GM21367 (cell line): ENCODE measurements around the gene DNAJB2.
"Not testable (repeated sequence)": the region's sequence is repeated elsewhere in the genome, so short reads cannot be mapped to it uniquely, and the experiment has no call there.

Experiments used
- ATAC-seq: cut with Tn5 transposase; IDR thresholded peaks from one replicate; pipeline ENCODE4 v1.9.1; 2021; ENCODE audit not compliant: unreplicated experiment

Gene DNAJB2

DNA sequence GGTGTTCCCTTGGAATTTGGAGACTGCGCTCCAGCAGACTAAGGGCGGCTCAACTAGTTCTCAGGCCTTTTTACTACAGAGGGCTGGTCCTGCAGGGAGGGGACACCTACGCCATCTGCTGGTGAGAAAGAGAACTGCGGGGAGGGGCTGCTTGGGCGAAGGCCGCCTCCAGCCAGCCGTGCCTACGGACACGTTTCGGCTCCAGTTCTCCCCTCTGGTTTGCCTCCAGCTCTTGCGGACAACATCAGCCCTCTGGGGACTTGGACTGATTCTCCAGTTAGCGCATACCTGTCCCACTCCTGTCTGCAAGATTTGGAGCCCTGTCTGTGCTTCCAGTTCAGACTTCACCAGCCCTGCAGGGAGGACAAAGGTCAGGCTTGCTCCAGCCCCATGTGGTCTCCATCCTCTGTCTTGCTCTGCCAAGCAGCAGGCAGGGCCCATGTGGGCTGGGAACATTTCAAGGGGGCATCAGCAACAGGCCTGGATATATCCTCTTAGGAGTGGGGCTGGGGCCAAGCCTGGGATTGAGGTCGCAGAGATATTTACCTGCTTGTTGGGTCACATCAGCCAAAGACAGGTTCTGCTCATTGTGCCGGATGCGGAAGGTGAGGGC lies 19.7 kb downstream of the DNAJB2 start:
- no peak for ATAC-seq

DNA sequence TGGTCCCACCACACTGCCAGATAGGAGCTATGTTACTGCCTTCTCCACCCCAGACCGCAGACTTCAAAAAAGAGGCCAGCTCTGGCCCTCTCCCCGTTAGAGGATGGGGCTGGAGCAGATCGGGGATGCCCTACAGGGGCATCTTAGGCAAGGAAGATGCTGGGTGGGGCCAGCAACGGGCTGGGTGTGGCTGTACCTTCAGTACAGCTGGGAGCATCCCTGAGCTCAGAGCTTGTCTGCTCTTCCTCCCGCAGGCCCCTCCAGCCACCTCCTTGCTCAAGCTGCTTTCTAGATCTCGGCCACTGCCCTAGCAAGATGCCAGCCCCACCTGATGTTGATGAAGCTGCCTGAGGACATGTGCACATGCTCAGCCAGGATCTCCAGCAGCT lies 20.2 kb downstream of the DNAJB2 start:
- no peak for ATAC-seq

DNA sequence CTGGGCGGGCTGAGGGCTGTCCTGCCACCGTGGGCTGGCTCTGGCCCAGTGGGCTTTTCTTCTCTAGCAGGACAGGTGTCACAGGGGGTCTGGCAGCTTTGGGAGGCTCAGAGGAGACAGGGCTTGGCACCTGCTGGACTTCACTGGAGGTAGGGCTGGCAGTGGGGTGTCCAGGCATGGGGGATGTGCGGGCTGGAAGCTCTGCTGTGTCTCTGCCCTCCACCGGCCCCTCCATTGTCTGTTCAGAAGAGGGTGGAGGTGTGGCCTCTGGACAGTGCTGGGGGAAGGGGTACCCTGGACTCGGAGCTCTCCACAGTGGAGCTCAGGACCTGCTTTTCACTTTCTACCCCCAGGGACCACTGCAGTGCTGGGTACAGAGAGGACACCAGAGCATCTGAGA lies 20.9 kb downstream of the DNAJB2 start:
- no peak for ATAC-seq

DNA sequence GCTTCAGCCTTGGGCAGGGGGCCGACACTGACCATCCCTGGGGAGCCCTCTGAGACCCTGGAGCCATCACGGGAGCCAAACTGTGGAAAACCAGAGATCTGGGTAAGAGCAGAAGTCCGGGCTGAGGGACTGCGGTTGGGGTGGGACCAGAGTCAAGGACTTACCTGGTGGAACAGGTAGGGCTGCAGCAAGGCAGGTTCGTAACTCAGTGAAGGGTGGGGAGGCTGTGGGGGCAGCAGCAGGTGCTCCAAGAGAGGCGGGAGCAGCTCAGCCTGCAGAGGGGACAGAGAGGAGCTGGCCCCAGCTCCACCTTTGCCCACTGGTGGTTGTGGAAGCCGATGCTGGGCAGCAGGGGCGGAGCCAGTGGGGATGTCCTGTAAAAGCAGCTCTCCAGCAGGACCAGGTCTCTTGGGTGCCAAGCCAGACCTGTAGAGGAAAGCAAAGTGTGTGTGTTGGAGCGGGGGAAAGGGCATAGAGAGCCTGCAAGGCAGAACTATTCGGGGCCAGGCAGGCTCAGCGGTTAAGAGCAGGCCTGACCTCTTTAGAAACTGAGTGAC lies 23.3 kb downstream of the DNAJB2 start:
- no peak for ATAC-seq

DNA sequence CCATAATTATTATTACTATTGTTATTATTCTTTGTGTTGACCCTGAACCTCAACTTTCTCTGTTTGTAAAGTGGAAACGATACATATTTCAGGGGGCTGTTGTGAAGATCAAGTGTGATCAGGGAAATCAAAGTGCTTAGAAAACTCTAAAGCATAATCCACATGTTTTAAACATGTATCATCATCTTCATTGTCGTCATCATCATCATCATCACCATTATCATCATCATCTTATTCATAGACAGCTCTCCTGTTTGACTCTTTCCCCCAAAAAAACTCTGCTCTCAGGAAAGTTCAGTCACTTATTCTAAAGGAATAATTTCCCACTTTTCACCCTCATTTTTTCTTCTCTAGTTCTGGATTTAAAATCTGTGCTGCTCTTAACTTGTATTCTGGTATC lies 25.1 kb downstream of the DNAJB2 start:
- ATAC-seq, result no peak

DNA sequence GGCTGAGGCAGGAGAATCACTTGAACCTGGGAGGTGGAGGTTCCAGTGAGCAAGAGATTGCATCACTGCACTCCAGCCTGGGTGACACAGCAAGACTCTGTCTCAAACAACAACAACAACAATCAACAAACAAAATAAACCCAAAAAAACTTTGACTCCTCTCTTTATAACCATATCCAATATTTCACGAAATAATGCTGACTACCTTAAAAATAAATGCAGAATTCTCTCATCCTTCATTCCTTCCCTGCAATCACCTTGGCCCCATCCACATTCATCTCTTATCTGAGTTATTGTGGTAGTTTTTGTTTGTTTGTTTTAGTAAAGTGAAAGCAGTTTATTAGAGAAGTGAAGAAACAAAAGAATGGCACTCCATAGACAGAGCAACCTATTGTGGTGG lies 26.9 kb downstream of the DNAJB2 start:
- ATAC-seq, result no peak

DNA sequence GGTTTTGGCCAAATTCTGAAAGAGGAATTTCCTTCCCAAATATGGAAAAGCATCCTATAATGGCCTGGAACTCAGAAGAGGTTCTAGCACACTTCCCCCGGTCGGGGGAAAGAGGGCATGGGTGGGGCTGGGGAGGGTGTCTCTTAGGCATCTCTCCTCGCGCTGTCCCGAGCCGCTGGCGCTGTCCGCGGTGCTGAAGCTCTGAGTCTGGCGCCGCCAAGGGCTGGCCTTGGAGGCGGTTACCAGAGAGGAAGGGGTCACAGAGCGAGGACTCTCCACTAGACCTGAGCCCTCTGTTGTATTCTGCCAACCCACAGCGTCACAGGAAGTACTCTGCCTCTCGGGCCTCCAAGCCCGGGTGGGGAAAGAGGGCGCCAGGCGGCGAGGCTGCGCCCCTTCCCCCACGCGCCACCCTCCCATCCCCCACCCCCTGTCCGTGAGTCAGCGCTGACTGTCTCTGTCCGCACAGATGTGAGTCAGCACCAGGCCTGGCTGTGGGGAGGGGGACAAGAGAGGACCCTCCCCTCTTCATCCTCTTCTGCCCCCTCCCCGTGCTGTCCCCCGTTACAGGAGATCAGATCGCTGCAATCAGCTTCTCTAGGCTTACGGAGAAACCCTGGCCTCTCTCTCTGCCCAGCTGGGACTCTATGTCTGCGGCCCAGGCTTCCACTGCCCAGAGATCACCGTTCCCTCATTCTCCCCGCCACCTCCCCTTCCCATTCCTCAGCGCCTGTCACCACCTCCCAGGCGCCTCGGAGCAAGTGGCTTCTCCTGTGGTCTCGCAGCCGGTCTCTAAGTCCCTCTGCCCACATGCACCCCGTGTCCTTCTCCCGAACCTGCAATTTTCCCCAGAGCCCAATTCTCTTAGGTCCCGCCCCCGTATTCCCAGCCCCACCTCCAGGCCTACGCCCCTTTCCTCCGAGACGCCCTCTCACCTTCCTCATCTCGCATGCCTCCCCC lies 29.3 kb downstream of the DNAJB2 start:
- ATAC-seq, result no peak

DNA sequence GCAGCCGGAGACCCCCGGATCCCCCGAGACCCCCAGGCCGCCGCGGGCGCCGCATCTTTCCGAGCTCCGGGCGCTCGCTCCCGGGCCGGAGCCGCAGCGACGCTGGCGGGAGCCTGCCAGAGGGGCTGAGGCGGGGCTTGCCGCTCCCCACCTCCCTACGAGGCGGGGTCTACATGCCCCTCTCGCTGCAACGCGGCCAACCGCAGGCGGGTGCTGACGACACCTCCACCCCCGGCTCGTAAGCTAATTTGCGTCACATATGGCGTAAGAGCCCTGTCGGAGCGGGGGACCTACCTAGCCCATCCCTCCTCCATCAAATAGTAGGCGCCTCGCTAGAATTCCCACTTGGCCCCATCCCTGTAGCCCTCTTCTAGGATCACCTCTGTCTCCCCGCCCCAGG lies 30.1 kb downstream of the DNAJB2 start, which contains the start of gene PTPRN:
Gene PTPRN, minus strand, starts transcription at position 124 of the 400 bp plus-strand sequence. Its CDS starts 69 bp downstream, at position 55.
- no peak for ATAC-seq

DNA sequence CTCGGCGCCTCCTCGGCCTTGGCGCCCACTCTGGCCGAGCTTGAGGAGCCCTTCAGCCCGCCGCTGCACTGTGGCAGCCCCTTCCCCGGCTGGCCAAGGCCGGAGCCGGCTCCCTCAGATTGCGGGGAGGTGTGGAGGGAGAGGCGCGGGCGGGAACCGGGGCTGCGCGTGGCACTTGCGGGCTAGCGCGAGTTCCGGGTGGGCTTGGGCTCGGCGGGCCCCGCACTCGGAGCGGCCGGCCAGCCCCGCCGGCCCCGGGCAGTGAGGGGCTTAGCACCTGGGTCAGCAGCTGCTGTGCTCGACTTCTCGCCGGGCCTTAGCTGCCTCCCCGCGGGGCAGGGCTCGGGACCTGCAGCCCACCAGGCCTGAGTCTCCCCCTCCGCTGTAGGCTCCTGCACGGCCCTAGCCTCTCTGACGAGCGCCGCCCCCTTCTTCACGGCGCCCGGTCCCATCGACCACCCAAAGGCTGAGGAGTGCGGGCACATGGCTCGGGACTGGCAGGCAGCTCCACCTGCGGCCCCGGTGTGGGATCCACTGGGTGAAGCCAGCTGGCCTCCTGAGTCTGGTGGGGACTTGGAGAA lies 33.6 kb downstream of the DNAJB2 start:
- not testable (repeated sequence) for ATAC-seq

DNA sequence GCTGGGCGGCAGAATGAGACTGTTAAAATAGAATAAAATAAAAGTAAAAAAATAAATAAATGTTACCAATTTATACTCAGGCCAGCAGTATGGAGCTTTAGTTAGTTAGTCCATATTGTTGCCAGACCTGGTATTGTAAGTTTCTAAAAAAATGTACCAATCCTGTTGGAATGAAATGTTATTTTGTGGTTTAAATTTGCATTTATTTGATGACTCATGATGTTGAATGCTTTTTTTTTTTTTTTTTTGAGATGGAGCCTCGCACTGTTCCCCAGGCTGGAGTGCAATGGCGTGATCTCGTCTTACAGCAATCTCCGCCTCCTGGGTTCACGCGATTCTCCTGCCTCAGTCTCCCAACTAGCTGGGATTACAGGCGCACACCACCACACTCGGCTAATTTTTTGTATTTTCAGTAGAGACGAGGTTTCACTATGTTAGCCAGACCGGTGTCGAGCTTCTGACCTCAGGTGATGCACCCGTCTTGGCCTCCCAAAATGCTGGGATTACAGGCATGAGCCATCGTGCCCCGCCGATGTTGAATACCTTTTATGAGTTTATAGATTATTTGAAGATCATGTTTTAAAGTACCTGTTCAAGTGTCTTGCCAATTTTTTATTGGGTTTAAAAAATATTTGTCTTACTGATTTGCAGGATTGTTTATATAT lies 35.8 kb downstream of the DNAJB2 start:
- no peak for ATAC-seq

DNA sequence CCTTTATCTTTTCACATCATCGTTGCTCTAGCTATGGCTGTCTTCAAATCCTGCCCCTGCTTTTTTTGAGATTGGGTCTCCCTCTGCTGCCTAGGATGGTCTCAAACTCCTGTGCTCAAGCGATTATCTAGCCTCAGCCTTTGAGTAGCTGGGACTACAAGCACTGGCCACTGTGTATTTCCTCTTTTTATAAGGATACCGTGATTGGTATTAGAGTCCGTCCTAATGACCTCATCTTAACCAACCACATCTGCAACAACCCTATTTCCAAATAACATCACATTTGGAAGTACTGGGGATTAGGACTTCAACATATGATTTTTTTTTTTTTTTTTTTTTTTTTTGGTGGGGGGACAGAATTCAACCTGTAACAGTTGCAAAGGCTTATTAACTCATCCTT lies 44.3 kb downstream of the DNAJB2 start:
- no peak for ATAC-seq

DNA sequence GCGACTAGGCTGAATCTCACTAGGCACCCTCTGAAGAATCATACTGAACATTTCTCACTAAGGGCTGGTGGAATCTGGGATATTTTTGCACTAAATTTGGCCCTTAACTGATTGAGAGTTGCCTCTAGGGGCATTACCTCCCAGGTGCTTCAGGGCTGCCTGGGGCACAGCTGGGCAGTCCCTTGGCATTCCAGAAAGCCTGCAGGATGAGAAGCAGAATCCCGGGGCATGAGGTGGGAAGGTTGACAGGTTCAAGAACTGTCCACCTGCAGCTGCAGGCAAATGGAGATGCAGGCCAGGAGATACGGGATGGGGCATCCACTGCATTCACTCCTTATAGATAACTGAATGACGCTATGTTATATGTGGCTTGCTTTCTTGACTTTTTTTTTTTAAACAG lies 46.0 kb downstream of the DNAJB2 start:
- no peak for ATAC-seq

DNA sequence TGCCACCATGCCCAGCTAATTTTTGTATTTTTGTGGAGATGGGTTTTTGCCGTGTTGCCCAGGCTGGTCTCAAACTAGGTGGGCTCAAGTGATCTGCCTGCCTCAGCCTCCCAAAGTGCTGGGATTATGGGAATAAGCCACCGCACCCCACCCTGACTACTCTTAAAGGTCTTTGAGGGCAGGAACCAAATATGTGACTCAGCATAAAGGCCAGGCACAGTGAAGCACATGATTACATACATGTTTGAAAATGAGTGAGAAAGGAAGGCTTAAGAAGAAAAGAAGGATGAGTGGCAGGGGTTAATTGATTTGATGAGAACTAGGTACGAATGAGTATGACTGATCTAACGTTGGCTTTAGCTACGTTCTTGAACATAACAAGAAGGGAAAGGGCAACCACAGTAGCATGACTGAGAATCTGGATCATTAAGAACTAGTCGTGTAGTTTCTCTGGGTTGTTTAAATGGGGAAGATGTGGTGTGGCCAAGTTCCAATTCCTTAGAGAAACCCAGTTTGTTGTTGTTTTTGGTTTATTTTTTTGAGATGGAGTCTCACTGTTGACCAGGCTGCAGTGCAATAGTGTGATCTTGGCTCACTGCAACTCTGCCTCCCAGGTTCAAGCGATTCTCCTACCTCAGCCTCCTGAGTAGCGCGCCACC lies 46.6 kb downstream of the DNAJB2 start:
- no peak for ATAC-seq

DNA sequence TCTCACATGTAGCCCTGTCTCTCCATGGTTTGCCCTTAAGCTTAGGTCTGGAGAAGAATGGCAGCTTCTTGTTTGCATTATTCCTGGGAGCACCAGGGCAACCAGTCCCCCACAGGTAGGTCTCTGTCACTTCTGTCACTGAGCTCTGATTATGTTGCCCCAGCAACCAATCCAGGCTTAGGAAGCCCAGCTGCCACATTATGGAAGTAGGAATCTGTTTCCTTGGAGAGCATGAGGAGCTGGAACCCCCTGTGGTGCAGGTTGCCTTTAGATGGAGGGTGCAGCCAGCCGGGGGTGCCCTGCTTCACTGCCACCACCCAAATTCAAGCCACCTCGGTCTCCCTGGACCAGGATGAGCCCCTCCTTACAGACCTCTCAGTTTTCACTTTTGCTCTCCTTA lies 48.6 kb downstream of the DNAJB2 start:
- ATAC-seq, result no peak

DNA sequence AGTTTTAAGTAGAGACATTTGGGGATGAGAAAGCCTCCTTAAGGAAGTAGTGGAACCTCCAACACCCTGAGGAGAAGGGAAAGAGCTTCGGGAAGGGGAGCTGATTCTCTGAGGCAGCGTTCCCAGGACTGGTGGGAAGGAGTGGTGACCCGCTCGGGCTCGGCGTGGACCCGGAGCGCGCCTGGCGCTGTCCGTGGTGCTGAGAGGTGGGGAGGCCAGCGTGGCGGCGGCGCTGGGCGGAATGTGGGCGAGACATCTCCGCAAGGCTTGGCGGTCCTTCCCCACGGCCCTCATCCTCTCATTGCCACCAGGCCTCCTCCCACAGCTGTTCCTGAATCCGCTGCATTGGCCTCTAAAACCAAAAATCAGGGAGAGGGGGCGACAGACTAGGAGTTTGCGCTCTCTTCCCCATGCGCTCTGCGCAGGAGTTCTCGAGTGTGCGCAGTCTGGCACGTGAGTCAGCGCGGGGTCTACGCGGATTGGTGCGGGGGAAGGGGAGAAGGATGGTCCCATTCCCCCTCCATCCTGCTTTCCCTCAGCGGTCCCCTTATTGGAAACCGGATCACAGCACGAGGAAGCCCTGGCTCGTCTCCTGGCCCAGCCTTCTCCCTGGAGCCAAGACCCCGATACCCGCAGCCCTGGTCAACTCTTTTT lies 52.5 kb downstream of the DNAJB2 start:
- ATAC-seq, result no peak

DNA sequence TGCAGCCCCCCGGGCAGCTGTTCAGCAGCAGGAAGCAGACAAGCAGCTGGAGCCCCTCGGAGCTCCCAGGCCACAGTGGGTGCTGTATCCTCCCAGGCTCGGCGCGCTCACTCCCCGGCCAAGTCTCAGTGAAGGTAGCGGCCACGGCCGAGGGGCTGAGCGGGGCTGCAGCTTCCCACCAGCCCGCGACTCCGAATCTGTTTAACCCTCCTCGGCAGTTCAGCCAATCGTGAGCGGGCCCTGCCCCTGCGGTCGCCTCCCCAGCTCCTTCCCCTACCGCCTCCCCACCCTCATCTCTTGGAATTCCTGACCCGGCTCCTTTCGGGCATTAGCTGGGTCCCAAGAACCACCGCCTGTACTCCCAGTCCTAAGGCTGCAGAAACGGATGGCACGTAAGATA lies 53.4 kb downstream of the DNAJB2 start, which contains the start of gene RESP18:
Gene RESP18, minus strand, starts transcription at position 203 of the 400 bp plus-strand sequence.
- no peak for ATAC-seq

DNA sequence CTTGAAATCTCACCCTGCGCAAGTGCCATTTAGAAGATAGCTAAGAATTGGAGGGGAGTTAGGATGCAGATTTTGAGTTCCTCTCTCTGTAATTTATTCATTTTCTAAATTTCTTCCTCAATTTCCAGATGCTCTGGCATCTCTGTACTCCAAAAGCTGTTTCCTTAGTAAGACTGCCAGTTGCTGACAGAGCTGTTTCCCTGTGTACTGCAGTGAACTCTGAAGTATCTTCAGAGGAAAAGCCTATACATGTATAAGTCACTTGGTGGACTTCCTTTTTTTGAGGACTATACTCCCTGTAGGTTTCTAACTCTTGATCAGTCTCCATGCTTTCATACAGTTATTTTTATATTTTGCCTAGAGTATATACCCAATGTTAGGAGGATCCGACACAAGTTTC lies 54.9 kb downstream of the DNAJB2 start:
- no peak for ATAC-seq

DNA sequence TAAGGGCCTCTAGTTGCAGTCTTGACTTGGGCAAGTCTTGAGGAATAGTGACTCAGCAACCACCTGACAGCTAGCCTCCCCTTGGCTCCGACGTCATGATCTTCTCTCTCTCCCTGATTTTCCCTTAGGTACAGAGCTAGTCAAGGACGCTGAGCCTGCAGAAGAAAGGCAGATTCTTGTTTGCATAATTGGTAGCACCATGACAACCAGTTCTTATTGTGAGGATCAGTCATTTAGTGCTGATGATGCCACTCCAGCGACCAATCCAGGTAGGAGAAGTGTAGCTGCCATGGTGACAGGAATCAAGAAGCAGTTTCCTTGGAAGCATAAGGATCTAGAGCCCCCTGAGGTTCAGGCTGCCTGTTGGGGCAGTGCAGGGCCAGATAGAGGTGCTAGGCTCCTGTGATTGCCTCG lies 56.2 kb downstream of the DNAJB2 start:
- ATAC-seq, result no peak
